ENCODE measurements around the gene MYO18B.

- no peak for TF ChIP-seq CTCF (IDR thresholded peaks at IDR 0.05; ENCODE audit: extremely low read depth in 1 of 2, insufficient read depth in 1 of 2, low read depth in 1 of 2, low read length in 2 of 2)
- TF ChIP-seq POLR2A (IDR thresholded peaks at IDR 0.05; ENCODE audit: low read depth, low read length): no peak
- TF ChIP-seq FOS (IDR thresholded peaks at IDR 0.05; ENCODE audit: borderline replicate concordance, insufficient read depth, low read length): no peak
- TF ChIP-seq POLR2AphosphoS5 (IDR thresholded peaks at IDR 0.05; ENCODE audit: insufficient read depth, low read depth, low read length): no peak
- no peak for TF ChIP-seq JUN (IDR thresholded peaks at IDR 0.05; ENCODE audit: borderline replicate concordance, insufficient read depth, insufficient read length, low read depth)
These were observed 20.2 kb downstream of the MYO18B start for GRCh38 chr22:25762147-25762546.

Measured in endothelial cell of umbilical vein (primary cell).